GM18861 (cell line): Measurements from ENCODE around the gene REEP5.
"Not testable (repeated sequence)": the region's sequence is repeated elsewhere in the genome, so short reads cannot be mapped to it uniquely, and the experiment has no call there.

Experiments
- ATAC-seq: cut with Tn5 transposase; IDR thresholded peaks from one replicate; pipeline ENCODE4 v1.9.1; 2021; ENCODE audit not compliant: unreplicated experiment

The REEP5 gene

DNA sequence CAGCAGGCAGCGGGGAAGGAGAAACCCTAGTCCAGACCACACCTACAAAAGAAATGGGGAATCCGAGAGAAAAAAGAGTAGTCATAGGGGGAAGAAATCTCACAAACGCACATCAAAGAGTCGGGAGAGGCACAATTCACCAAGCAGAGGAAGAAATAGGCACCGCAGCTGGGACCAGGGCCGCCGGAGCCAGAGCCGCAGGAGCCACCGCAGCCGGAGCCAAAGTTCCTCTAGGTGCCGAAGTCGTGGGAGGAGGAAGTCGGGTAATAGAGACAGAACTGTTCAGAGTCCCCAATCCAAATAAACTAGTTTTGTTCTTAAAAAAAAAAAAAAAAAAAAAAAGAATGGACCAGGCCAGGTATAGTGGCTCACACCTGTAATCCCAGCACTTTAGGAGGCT is 29.3 kb downstream of the REEP5 start:
- no peak for ATAC-seq

DNA sequence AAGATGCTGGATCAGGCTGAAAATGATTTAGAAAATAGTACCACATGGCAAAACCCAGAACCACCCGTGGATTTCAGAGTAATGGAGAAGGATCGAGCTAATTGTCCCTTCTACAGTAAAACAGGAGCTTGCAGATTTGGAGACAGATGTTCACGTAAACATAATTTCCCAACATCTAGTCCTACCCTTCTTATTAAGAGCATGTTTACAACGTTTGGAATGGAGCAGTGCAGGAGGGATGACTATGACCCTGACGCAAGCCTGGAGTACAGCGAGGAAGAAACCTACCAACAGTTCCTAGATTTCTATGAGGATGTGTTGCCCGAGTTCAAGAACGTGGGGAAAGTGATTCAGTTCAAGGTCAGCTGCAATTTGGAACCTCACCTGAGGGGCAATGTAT is 30.0 kb downstream of the REEP5 start:
- ATAC-seq: not testable (repeated sequence)

DNA sequence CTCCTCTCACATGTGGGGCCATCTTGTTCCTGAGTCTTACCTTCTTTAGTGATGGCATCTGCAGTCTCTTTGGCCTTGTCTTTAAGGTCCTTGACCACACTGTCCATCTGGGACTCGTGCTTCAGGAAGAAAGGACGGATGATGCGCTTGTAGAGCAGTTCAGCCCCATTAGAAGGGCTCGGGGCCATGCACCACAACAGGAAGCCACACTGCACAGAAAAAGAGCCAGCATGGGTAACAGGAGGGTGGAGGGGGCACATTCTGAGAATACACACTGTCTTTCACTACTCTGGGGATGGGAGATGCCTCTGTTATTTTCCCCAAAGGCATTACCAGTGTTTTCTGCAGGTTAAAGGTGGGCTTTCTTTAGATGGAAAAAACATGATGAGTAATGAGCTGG is 35.1 kb downstream of the REEP5 start:
- ATAC-seq: no peak

DNA sequence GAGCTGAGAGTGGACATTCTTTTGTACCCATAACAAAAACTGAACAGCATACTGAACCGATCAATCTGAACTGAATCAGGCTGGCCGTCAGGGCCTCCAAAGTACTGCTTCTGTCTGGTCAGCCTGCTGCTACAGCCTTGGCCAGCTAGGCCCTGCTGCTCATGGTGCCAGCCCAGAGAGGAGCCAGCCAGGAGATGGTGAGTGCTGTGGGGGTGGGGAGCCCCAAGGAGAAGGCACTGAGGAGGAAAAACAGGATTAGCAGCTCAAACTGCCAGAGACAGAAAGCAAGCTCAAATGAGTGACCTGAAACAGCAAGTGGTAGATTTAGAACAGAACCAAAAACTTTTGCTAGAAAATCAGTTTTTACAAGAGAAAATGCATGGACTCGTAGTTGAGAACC is 37.0 kb downstream of the REEP5 start:
- no peak for ATAC-seq

DNA sequence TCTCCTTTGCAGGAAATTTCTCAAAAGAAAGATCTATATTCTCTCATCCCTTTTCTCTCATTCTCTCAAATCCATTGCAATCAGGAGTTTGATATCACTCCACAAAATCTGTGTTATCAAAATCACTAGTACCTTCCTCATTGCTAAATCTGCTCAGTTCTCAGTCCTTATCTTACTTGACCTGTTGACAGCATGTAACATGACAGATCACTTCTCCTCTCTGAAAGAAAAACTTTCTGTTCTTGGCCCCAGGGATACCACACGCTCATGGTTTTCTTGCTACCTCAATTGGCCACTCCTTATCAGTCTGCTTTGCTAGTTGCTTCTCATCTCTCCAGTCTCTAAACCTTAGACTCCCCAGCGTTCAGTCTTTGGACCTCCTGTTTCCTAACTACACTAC is 38.8 kb downstream of the REEP5 start:
- ATAC-seq: no peak

DNA sequence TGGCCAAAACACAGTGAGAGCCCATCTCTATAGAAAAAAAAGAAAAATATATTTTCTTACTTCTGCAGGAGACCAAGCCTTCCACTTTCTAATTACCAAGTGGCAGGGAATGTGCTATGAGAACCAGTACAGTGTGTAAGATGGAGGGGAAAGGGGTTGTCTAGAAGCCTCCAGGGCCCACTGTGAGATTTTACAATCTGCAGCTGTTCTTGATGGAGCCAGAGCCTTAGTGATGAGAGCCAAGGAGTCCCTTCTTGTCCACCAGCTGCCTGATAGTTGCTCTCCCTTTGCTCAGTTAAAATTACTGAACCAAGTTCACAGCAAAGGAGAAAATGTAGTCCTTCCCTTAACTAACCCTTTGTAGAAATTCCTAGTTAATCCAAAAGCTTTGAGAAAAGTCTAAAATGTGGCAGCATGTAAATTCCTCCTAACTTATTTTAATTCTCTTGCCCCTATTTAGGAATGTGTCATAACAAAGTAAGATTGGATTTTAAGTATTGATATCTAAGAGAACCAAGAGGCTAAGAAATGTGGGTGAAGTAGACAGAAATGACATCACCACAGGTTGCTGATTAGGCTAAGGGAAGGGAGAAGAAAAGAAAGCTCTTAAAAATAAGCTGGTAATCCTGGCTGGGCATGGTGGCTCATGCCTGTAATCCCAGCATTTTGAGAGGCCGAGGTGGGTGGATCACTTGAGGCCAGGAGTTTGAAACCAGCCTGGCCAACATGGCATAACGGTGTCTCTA is 41.6 kb downstream of the REEP5 start:
- no peak for ATAC-seq

DNA sequence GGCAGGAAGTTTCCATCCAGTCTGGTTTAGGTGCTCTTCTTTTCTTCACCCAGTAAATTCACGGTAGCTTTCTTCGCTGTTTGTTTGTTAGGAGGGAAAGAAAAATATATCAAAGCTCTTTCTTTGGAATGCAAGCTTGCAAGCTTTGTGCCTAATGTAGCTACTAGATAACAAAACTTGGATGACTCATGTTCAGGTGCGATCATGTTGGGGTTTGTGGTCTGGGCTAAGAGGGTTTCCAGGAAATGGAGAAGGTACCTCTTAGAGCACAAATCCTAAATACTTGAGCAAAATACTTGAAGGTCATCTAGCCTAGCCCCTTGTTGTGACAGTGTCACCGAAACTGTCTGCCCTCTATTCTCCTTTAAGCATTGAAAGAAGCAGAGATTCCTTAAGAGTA is 43.3 kb downstream of the REEP5 start:
- ATAC-seq: no peak

DNA sequence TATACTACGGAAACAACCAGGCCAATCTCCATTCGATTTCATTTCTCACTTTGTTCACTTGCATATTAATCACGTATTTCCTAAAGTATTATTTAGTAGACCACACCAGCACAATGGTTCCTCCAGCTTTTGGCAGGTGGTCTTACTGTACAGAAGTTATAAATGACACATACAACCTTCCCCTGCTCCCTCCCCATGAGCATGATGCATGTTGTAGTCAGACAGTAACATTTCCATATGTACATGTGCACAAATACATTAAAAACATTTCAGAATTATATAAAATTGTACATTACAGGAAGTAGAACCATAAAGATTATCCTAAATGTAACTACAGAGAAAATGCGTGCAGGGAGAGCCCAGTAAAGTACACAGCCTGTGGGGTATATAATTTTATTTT is 43.9 kb downstream of the REEP5 start:
- ATAC-seq: no peak

DNA sequence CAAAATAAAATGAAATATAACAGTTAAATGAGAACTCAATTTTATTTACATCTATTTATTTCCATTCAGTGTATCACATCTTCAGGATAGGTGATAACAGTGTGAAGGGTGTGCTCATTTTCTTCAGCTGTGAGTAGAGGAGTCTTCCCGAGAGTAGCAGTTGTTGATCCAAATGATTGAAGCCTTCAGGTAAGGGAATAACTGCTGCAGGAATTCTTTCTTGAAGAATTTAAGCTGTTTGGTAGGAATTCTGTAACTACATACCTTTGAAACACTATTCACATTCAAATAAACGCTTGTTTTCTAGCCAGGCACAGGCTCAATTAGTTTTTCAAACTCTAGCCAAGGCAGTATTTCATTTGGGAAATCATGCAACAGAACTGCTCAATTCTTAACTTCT is 45.7 kb downstream of the REEP5 start:
- no peak for ATAC-seq

DNA sequence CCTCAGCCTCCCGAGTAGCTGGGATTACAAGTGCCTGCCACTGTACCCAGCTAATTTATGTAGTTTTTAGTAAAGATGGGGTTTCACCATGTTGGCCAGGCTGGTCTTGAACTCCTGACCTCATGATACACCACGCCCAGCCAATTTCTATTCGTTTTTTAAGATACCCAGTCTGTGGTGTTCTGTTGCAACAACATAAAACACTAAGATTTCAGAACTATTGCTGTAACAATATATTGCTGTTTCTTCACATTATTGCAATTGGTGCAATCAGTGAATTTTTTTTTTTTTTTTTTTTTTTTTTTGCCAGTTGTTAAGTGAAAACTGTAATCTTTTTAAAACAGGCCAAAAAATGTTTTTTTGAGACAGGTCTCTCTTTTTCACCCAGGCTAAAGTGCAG is 51.1 kb downstream of the REEP5 start:
- ATAC-seq: no peak

DNA sequence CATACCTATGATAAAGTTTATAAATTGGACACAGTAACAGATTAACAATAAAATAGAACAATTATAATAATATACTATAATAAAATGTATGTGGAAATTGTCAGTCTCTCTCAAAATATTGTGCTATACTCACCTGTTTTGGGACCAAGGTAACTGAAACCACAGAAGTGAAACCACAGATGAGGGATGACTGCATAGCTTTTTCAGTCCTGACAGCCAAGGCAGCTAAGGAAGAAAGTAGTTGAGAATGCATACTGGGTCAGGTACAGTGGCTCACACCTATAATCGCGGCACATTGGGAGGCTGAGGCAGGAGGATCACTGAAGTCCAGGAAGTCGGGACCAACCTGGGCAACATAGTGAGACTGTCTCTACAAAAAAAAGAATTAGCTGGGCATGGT is 52.1 kb downstream of the REEP5 start:
- no peak for ATAC-seq

DNA sequence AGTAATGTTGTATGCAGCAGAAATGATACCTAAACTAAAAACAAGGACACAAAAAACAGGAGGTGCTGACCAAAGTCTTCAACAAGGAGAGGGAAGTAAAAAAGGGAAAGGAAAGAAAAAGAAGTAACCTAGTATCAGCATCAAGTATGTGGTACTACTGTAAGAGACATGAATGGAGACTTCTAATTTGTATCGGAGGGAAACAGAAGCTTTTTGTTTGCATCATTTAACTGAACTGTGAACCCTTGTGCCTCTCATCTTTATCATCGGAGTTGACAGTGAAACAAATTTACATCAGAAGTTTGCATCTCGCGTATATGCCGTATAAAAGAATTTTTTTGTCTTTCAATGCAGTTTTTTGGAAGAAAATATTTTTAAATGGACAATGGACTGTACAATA is 54.6 kb downstream of the REEP5 start:
- no peak for ATAC-seq

DNA sequence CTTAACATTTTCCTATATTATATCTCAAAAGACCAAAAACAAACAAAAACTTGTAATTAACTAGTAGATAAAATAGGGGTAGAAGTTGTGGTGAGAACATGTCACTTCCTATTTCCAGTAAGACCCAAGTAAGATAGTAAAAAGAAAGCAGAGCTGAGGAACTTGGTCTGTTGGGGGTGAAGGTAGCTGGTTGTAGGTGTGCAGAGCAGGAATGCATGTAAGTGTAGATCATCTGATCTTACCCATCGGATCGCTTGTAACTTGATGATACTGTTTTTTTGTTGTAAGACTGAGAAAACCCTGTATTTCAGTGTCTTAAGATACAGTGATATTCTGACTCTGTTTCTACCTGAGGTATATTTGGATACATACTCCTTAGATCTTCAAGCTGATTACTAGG is 55.3 kb downstream of the REEP5 start:
- ATAC-seq: no peak

DNA sequence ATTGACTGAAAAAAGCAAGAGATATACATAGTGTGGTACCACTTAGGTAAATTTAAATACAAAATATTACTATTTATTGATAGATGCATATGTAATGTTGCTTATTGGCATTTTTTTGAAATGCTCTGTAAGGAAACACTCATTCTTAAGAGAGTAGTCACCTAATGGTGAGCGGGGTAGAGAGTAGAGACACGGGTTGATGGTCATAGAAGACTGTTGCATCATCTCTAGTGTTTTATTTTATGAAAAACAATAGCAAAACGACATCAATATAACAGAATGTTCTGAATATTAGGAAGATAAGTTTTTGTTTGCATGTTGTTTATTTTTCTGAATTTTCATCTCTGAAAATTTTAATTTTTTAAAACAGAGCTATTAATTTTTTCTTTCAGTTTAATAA is 56.9 kb downstream of the REEP5 start:
- no peak for ATAC-seq

DNA sequence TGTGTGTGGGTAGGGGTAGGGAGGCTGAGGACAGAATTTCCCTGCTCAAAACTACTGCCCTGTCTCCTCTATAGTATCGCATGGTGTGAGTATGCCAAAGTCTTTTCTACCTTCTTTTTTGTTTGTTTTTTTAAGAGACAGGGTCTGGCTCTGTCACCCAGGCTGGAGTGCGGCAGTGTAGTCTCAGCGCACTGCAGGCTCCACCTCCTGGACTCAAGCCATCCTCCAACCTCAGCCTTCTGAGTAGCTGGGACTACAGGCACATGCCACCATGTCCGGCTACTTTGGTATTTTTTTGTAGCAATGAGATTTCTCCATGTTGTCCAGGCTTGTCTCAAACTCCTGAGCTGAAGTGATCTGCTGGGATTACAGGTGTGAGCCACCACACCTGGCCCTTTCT is 58.5 kb downstream of the REEP5 start:
- no peak for ATAC-seq

DNA sequence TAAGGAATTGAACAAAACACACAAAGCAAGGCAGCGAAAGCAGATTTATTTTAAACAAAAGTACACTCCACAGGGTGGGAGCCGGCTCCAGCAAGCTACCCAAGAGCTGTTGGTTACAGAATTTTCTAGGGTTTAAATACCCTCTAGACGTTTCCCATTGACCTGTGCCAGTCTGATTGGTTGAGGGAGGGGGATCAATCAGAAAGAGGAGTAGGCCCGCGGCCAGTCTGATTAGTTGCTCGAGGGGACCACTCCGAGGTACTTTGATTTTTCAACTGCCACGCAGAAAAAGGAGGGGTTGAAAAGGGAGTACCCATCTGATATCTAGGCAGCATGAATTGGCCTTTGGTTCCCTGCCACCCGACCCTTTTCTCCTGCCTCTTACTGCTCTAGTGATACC is 59.9 kb downstream of the REEP5 start:
- no peak for ATAC-seq

DNA sequence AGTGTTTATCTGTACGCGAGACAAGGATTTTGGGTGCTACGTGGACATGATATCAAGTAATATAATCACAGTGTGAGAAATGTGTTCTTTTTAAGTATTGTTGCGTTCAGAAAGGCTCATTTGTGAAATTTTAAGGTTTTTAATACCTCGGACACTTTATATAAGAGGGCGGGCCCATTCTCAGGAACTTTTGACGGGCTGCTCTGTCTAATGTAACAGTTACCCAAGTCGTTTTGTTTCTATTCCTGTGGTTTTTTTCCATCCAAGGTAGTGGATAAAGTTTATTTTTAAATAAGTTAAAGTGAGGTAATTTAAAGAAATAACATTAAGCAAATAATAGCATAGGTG is 60.4 kb downstream of the REEP5 start:
- ATAC-seq: no peak

DNA sequence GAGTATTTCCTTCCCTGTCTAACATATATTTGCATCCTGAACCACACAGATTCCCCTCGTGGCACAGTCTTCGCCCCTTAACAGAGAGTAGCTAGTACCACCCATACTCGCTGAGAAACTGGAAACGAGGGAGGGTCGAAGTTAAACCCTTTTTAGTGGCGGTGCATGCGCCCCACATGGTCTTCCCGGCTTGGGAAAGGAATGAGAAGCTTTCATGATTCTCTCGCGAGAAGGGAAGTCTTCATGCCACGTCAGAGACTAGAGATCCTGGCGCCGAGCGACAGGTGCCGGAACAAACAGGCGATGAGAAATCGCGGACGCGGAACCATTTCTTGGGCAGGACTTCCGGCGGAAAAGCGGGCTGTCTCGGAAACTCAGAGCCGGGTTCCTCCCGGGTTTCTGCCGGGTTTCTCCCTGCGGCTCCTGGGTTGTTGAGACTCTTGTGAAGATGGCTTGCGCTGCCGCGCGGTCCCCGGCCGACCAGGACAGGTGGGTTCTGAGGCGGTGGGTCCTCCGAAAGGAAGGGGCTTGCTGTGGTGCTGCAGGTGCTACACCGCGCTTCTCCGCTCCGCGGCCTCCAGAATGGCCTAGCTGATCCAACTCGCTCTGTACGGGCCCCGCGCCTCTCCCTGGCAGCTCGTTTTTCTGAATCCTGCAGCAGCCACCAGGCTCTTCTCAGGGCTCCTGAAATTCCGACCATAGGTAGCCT is 60.9 kb downstream of the REEP5 start, which contains the start of gene SRP19:
Gene SRP19 (plus strand): TSS at position 359 of the 709 bp plus-strand sequence. CDS start 90 bp downstream, at position 449.
- ATAC-seq: peak; percentile 98

DNA sequence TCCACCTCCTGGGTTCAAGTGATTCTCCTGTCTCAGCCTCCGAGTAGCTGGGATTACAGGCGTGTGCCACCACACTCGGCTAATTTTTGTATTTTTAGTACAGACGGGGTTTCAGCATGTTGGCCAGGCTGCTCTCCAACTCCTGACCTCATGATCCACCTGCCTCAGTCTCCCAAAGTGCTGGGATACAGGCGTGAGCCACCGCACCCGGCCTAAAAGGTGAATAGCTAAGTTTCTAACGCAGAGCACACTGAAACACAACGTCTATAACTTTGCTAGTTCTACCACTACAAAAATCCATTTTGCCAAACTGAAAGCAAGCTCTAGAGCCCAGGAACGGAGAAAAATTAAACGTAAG is 61.5 kb downstream of the REEP5 start:
- not testable (repeated sequence) for ATAC-seq

DNA sequence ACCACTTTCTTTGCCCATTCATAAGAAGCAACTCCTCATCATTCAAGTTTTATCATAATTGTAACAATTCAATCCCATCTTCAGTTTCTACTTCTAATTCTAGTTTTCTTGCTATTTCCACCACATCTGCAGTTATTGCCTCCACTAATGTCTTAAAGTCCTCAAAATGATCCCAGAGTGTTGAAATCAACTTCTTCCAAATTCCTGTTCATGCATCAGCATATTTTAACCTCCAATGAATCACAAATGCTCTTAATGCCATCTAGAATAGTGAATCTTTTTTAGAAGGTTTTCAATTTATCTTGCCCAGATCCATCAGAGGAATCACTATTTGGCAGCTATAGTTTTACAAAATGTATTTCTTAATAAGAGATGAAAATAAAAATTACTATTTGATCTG is 64.2 kb downstream of the REEP5 start:
- no peak for ATAC-seq

DNA sequence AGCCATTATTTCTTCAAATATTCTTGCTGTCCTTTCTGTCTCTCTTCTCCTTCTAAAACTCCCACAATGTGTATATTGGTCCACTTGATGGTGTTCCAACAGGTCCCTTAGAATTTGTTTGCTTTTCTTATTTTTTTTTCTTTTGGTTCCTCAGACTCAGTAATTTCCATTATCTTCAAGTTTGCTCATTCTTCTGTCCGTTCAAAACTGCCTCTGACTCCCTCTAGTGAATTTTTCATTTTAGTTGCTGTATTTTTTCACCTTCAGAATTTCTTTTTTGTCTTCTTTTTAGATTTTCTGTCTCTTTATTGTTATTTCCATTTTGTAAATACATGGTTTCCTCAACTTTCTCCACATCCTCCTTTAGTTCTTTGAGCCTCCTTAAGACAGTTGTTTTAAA is 67.4 kb downstream of the REEP5 start:
- ATAC-seq: no peak

DNA sequence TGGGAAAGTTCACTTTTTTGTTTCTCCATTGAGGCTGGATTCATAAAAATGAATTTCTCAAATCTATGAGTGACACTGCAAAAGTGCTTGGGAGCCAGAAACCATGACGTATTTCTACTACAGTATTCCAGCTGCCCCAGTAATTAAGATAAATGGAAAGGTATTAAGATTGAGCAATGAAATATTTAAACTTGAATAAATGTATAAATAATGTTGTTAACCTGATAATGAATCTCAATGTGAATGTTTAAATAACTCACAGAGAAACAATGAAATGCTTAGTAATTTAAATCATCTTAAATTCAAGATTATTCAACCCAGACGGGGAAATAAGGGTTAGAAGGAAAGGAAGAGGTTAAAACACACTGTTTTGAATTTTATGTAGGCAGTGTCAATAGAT is 72.1 kb downstream of the REEP5 start:
- no peak for ATAC-seq
